SW480 (cell line): Measurements from ENCODE around the gene GPR27.

ENCODE experiments used
- DNase-seq: peaks from one replicate; pipeline ENCODE4 v3.0.0-alpha.2; 2016; ENCODE audit warnings: low spot score

The GPR27 gene, protein sequence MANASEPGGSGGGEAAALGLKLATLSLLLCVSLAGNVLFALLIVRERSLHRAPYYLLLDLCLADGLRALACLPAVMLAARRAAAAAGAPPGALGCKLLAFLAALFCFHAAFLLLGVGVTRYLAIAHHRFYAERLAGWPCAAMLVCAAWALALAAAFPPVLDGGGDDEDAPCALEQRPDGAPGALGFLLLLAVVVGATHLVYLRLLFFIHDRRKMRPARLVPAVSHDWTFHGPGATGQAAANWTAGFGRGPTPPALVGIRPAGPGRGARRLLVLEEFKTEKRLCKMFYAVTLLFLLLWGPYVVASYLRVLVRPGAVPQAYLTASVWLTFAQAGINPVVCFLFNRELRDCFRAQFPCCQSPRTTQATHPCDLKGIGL

DNA sequence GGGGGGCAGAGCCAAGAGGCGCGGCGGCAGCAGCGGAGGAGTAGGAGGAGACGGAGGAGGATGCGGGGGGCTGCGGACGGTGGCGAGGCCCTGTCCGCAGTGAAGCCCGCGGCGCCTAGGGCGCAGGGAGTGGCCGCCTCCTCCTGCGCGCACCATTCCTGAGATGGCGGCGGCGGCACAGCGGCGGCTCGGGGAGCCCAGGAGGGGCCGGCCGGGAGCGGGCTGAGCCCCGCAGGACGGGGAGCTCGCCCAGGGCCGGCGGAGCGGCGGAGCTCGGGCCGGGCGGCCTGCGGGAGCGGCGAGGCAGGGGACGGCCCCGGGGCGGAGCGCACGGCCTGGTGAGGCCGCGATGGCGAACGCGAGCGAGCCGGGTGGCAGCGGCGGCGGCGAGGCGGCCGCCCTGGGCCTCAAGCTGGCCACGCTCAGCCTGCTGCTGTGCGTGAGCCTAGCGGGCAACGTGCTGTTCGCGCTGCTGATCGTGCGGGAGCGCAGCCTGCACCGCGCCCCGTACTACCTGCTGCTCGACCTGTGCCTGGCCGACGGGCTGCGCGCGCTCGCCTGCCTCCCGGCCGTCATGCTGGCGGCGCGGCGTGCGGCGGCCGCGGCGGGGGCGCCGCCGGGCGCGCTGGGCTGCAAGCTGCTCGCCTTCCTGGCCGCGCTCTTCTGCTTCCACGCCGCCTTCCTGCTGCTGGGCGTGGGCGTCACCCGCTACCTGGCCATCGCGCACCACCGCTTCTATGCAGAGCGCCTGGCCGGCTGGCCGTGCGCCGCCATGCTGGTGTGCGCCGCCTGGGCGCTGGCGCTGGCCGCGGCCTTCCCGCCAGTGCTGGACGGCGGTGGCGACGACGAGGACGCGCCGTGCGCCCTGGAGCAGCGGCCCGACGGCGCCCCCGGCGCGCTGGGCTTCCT lies at the start of gene GPR27:
TSS of gene GPR27 (plus strand) at position 155 of the 909 bp plus-strand sequence. CDS start at position 350, 195 bp downstream.
- DNase-seq, result no peak

DNA sequence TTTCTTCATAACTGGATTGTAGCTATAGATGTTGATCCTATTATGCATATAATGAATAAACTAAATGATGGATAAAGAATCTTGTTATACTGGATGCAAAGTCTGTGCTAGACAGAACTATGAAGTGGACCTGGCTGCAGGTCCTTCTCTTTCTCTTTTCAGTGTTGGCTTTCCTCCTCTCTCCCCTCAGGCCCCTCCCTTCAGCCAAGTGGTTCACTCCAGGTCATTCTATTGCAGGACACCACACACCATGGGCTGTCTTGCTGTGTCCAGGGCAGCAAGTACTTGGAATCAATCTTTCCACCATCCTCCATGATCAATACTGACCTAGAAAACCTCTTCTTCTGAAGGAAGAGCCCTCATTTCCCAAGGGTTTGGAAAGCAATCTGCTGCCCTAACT lies 48.7 kb upstream of the GPR27 start:
- no peak for DNase-seq

DNA sequence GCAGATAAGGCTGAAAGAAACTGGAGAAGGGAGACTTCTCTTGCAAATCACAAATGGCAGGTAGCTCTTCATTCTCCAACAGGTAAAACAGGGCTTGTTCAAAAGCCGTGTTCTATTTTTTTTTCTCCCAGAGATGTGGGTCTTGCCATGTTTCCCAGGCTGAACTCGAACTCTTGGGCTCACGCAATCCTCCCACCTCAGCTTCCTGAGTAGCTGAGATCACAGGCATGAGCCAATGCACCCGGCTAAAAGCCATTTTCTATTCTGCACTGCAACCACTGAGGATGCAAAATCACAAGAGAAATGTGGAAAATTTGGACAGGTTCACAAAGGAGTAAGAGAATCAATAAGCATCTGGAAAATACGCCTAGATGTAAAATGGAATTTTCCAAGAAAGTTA lies 48.0 kb upstream of the GPR27 start:
- no peak for DNase-seq

DNA sequence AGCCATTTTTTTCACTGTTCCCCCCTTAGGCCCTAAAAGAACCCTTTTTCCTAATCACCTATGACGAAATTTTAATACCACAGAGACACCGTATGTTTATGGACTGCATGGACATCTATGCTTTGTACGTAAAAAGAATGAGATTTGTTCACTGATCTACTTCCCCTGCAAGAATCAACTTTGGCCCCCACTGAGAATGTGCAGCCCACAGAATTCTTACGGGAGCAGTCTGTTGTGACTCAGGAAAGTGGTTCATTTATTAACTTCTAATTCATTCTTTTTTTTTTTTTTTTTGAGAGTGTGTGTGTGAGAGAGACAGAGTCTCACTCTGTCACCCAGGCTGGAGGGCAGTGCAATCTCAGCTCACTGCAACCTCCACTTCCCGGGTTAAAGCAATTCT lies 46.1 kb upstream of the GPR27 start:
- DNase-seq, result no peak

DNA sequence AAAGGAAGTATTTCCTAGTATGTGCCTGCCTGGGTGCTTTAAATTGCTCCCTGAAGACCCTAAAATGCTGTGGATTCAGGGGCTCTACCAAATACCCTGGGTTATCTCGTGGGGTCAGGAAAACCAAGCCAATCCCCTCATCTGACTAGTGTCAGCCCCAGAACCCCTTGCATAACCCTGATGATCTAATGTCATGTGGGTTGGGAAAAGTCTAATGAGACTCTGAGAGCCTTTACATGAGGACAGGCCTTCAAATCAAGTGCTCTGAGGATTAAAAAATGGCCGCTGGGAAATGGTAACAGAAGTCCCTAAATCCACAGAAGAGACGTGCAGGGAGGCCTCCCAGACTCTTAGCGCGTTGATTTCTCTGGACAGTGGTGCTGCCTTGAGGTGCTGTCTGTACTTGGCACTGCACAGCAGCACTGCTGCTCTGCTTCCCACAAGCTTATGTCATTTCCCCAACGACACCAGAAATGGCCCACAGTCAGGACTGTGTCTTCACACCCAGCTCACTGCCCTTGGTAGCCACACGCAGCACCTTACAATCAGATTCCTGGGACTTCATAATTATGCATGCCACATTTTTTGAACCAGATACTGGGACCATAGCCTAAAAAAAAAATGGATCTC lies 45.1 kb upstream of the GPR27 start:
- no peak for DNase-seq

DNA sequence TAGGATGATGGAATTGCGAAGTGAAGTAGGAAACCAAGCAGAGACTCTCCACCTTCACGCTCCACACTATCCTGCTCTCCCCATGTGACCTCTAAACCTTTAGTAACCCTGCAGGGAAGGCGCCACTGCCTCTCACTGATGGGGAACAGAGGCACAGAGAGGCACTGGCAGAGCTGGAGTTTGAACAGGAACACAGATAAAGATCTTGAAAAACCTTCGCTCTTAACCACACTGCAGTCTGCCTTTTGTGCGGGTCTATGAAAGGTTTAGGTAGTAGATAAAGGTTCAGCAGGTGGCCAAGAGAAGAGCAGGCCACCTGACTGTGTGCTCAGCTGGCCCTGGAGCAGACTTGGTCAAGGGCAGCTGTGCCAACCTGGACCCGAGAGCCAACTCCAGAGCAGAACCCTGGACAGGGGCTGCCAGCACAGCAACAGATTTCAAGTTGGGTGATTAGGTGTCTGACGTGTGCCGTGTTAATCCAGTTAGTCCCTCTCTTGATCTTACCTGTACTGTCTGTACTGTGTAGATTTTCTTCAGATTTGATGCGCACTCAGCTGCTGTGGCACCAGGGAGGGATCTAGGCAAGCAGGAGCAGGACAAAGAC lies 43.6 kb upstream of the GPR27 start:
- no peak for DNase-seq

DNA sequence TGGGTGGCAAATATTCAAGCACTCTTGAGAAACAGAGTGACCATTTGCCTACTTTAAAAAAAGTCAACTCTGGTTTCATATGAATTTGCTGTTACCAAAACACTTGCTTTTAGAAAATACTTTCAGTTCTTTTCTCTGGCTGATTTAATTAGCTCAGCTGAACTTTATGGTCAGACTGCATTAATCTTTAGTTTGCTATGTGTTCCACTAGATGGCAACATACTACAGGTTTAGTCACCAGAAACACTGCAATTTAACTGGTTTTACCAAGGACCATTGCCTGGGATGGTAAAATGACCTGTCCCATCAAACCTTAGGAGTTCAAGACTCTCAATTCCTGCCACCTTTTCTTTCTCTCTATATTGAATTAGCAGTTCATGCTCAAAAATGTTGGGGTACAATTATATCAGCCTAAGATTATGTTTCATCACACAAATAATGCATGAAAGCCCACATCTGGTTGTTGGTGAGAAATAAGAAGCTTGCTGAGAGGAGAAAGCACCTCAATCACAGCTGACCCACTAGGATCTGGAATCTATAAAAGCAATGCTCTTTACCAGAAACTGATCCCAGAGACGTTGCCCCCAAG lies 42.7 kb upstream of the GPR27 start:
- peak; percentile 57 for DNase-seq

DNA sequence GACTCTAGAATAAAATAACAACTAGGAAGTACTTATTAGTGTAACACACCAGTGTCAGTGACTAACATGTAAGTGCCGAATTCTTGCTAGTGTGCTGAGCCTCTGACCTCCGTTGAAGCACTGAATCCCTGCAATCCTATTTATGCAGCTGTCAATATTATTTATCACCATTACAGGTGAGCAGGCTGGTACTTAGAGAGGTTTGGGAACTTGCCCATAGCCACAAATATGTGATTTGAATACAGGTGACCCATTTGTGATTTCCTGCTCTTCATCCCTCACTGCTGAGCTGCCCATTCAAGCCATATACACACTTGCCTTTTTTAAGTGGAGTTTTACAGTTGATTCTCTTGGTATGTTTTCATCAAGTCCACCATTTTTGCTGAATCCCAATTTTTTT lies 40.6 kb upstream of the GPR27 start:
- peak; percentile 80 for DNase-seq

DNA sequence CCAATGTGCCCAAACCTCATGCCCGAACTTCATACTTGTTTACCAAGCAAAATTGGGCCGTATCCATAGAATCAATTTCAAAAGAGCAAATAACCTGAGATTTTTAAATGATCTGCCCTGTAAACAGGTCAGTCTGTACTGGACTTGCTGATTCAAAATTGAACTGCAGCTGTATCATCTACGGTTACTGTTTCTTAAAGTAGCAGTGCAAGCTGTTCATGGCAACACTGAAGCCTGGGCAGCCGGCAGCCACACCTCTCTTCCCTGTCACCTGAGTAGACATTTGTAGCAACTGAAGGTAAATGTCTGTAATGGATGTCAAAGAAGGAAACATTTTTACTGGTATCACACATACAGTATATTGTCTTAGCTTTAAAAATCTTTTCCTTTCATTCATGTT lies 39.1 kb upstream of the GPR27 start:
- no peak for DNase-seq

DNA sequence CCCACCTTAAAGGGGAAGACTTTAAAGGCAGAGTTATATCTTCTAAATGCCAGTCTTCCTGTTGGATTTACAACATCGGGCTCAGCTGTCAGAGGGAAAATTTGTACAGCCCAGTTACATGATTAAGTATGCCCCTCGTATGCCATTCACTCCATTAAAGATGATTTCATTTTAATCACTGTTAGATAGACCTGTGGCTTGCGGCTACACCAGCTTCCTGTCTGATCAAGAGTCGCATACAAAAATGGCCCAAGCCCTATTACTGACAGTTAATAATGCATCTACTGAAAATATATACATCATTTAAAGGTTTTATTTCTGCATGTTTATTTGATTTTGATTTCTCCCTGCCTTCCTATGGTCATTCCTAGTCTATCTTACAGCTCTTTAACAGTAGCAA lies 35.6 kb upstream of the GPR27 start:
- no peak for DNase-seq

DNA sequence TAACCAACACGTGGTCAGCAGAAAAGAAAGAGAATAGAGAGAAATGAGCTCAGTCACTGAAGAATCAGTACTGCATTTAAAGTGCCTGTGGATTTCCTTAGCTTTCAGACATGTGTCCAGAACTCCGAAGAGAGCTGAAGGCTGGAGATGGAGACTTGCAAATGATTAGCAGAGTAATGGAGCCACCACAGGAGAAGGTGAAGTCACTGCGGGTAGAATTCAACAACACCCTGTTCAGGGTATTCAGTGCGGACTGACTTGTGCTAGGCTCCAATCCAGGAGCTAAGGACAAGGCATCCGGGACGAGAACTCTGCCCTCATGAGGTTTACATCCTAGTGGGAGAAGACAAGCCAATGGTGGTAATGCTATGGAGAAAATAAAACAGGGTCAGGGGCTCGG lies 32.7 kb upstream of the GPR27 start:
- no peak for DNase-seq

DNA sequence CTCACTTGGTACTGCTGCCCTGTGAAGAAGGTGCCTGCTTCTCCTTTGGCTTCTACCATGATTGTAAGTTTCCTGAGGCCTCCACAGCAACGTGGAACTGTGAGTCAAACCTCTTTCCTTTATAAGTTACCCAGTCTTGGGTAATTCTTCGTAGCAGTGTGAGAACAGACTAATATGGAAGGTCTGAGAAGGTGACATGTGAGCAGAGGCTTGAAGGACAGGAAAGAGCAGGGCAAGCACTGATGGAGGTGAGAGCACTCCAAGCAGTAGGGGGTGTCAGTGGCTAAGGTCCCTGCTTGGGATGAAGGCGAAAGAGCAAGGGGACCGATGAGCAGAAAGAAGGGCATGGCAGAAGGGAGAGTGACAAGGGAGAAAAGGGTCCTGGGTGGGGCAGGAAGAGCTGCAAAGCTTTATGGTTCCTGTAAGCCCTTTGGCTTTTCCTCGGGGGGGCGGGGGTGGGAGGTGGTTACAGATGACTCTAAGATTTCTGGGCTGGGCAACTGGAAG lies 32.0 kb upstream of the GPR27 start:
- no peak for DNase-seq

DNA sequence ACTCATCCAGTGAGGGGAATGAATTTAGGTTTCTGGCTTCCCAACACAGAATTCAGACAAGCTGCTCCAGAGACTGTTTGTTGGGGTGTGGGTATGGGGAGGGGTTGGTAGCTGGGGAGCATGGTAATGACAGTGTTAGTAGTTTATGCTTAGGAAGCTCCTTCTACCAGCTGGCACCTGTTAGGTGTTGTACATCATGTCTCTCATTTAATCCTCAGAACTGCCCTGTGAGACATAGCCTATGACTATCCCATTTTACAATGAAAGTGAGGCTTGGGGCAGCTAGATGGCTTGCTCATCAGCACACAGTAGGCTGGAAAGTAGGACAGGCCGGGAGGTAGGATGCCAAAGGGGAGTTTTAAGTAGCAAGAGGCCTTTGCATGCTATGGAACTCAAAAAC lies 31.0 kb upstream of the GPR27 start:
- DNase-seq, result no peak

DNA sequence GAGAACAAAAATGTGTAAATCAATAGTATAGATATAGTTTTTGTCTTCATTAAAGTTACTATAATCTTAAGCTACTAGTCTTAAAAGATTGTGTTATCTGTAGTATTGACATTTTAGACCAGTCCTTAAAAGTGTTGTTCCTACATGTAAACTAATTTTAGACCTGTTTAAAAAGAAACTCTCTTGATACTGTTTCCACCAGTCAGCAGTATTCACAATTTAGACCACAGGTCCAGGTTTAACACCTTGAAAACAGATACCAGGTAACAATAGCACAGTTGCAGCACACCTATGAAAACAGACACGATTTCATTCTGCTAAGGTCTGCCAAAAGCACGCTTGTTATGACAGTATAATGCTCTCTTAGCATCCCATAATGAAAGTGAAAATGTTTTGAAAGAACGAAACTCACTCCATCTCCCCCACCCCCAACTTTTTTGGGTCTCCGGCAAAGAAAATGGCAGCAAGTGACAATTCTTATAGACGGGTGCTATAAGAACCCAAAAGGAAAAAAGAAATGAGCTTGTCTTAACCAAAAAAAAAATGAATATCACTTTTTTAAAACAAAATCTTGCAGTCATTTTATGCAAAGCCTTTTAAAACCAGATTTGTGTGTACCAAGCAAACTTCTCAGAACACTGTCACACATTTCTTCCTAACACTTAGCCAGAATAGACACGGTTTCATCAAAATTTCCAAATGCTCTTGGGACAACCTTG lies 30.0 kb upstream of the GPR27 start:
- no peak for DNase-seq

DNA sequence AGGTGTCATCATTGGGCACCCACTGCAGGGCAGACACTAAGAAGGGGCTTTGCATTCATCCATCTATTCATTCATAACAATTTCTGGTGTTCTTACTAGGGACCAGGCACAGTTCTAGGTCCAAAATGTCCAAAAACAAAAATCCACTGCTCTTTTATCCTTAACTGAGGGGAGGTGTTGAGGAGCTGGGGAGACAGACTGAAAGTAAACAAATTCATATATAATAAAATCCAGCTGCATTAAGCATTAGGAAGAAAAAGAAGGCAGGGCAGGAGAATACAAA lies 29.5 kb upstream of the GPR27 start:
- DNase-seq, result no peak

DNA sequence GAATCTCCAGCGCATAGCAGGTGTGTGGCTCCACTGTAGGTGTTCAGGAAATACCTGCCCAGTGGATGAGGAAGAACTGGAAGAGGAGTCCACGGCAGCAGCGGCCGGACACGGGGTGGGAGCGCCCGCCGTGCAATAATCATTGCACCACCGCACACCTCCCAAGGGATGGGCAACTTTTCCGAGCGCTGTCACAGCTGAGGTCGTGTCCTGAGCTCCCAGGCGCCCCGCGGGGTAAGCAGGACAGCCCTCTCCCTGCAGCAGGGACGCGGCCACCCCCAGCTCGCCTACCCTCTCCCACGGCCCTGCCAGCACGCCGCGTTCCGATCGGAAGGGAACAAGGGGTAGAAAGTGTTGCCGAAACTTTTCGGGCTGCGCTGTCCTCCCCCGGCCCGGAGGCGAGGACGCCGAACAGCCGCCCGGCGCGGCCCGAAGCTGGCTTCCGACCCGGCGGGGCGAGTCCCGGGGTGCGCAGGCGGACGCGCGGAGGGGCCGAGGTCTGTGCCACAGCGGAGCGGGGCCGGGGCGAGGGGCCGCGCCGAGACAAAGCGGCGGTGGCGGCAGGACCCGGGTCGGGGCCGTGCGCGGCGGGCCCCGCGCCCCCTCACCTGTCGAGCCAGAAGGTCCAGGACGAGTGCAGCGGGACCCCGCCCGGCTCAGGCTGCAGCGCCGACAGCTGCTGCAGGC lies 28.9 kb upstream of the GPR27 start:
- DNase-seq, result peak; percentile 40

DNA sequence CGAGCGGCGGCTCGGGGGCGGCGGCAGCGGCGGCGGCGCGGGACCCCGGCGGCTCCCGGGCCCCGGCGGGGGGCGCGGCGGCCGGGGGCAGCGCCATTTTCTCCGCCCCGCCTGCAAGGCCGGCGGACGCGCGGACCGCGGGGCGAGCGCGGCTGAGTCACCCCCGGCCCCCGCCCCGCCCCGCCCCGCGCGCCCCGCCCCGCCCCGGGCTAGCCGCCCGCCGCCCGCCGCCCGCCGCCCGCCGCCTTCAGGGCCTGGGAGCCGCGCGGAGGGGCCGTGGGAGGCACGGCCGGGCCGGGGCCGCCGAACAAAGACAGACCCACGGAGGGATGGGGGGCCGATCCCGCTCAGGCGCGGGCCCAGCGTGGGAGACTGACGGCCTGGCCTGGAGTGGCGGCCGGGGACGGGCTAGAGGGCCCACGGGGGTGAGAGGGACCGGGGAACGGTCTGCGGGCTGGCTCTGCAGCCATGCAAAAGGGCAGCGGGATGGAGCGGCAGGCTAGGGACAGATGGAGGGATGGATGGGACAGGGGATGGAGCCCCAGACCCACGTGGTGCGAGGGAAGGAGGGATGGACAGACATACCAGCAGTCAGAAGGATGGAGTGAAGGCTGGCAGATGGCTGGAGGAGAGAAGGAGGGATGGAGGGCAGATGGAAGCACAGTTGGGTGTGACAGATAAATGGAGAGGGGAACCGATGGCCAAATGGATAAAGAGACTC lies 28.2 kb upstream of the GPR27 start, which contains the start of gene EIF4E3:
TSS of gene EIF4E3 (minus strand) at position 132 of the 721 bp plus-strand sequence. CDS start at position 97, 35 bp downstream.
- no peak for DNase-seq

DNA sequence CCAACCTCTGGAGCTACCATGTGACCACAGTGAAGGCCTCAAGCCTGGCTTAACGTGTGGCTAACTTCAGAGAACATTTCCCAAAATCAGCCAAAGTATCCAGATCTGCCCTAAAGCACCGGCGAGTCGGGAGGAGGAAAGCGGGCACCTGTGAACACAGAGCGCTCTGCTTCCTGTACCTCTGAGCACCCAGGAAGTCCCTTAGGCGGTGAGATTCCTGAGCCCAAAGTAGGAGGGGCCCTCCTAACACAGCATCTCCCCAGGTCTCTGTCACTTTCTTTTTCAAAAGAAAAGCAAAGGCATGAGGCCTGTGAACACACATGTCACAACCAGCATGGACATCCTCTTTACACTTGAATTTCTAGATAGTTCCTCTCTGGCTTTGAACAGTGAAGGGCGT lies 27.5 kb upstream of the GPR27 start:
- no peak for DNase-seq

DNA sequence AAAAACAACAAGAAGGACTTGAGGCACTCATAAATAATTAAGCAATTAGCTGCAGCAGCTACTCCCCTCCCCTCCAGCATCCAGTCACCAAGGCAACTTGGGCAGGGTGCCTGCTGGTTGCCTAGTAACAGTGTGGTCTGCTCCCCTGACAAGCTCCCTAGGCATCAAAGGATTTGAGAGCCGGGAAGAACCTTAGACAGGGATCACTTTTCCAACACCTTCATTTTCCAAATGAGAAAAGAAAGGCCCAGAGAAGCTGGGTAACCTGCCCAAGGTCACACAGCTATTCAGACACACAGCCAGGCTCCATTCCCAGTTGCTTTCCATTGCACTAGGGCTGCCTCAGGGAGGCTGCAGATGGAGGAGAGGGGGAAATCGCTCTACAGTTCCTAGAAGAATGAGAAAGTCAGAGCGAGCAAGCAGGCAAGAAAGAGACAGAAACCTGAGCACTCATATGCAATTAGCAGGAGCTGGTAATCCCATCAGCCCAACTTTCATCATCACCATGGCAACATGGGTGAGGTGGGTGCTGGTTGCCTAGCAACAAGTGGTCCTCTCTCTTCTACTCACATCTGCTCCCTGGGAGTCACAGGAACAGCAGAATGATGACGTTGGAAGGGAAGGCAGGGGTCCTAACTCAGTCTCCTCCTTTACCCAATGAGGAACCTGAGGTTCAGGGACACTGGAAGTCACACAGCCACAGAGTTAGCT lies 24.9 kb upstream of the GPR27 start:
- DNase-seq, result no peak
